Heart left ventricle (tissue), 16 donors: ENCODE results near the gene FUBP3. TPM values are rescaled to one million over a fixed set of nuclear protein-coding genes. Genes with fewer than 3 reads are reported as not detected.

Experiments
- ATAC-seq, 4 donors: fragments of 200-7000 bp; cut with Tn5 transposase; one replicate each; pipeline ENCODE4 v1.9.1; 2020 to 2022; ENCODE audit warnings: moderate library complexity in 4 of 4, mild to moderate bottlenecking in 3 of 4, moderate number of reproducible peaks in 1 of 4
- DNase-seq, 5 donors: peaks; one replicate each; pipeline ENCODE4 v3.0.0-alpha.2; 2020
- H3K27ac ChIP-seq, 12 donors: fragments of 200-600 bp; sonication (generic) in 4 of 12; one replicate each; pipeline versions ENCODE4 v1.5.0 to v1.8.0; 2016 to 2022; ENCODE audit warnings: mild to moderate bottlenecking in 2 of 12
- H3K27me3 ChIP-seq, 9 donors: fragments of 200-600 bp; sonication (generic) in 2 of 9; one replicate each; pipeline versions ENCODE4 v1.5.1 to v1.8.0; 2016 to 2022; ENCODE audit warnings: mild to moderate bottlenecking in 3 of 9
- H3K36me3 ChIP-seq, 9 donors: fragments of 200-600 bp; sonication (generic) in 2 of 9; one replicate each; pipeline versions ENCODE4 v1.5.0 to v1.8.0; 2018 to 2022; ENCODE audit warnings: mild to moderate bottlenecking in 2 of 9
- H3K4me1 ChIP-seq, 12 donors: fragments of 200-600 bp; sonication (generic) in 4 of 12; one replicate each; pipeline versions ENCODE4 v1.5.0 to v1.8.0; 2016 to 2022; ENCODE audit warnings: mild to moderate bottlenecking in 3 of 12
- H3K4me3 ChIP-seq, 12 donors: fragments of 200-600 bp; sonication (generic) in 4 of 12; one replicate each; pipeline versions ENCODE4 v1.5.0 to v1.8.0; 2017 to 2022; ENCODE audit warnings: mild to moderate bottlenecking in 9 of 12, moderate library complexity in 4 of 12
- H3K9me3 ChIP-seq, 12 donors: fragments of 200-600 bp; sonication (generic) in 4 of 12; one replicate each; pipeline versions ENCODE4 v1.5.0 to v1.8.0; 2016 to 2022; ENCODE audit warnings: mild to moderate bottlenecking in 1 of 12
- POLR2A ChIP-seq, 2 donors: fragments of 450-650 bp; IDR thresholded peaks; one replicate each; pipeline ENCODE4 v1.6.1; 2017; ENCODE audit warnings: antibody characterized with exemption in 2 of 2, mild to moderate bottlenecking in 2 of 2, moderate library complexity in 2 of 2
- WGBS, 4 donors: extraction: QIAGEN DNeasy Blood & Tissue Kit in 2 of 4; methylation state at CpG; one replicate each; pipeline versions ENCODE4 v1.1.5 to v1.1.7; 2013 to 2018; 5-methylcytosine and 5-hydroxymethylcytosine counted together
- intact Hi-C, 10 donors: fragments of 100-400 bp; cut with DNase I; formaldehyde crosslinking; loops; one replicate each; pipeline versions ENCODE4 v1.11.1 to v1.14.2; 2022
- polyA plus RNA-seq, 2 donors: library from polyadenylated mRNA; stranded (reverse); fragments of 200-250 nt; gene quantifications; one replicate each; pipeline ENCODE4 v1.2.3, GENCODE V29; 2013
- total RNA-seq, 9 donors: library from RNA; depleted of rRNA in 2 of 9; stranded (reverse); fragments of >200 nt in 2 of 9; fragmentation: NEBNext Ultra II Directional in 3 of 9; extraction: Animal tissue kit (Norgen Biotek cat#: 25700) in 3 of 9; gene quantifications; one replicate each; pipeline versions ENCODE4 v1.1.0 to v1.2.4, GENCODE V29; 2016 to 2023
- TF ChIP-seq, protein P1 (sequence below), 12 donors: fragments of 200-600 bp; sonication (generic) in 4 of 12; IDR thresholded peaks; one replicate each; pipeline versions ENCODE4 v1.5.0 to v1.8.0; 2018 to 2022; ENCODE audit warnings: antibody characterized with exemption in 12 of 12, mild to moderate bottlenecking in 5 of 12
- donor health status: ischemic (EF 13 %, LVEDD 7.1; RV severe dilation, severe dysfunction).
- donor health status: healthy with polysubstance abuse.
- donor health status: DM: no; HTN: yes; CAD: no.
- donor health status: DM: no; HTN: no; CAD: no.
- donor health status: ischemic (EF 25% LVEDD 6.9; RV normal size, moderate dysfunction).
- donor health status: ischemic (EF 25% LVEDD 5.7; RV mildly dilated, moderate dysfunction).
- donor health status: healthy.
- donor health status: DM: yes; HTN: yes; CAD: no.
- donor health status: ischemic (EF 35%, LVEDD 5.7; RV mildly dilated, moderate dysfunction).
- donor health status: nonischemic (EF 11% LVEDD 7.7; RV severe dilation, severe dysfunction).
- donor health status: DM: yes; HTN: yes; CAD: no.
- donor health status: PGD.
- donor health status: ischemic (EF 29% LVEDD 5.4; RV normal size, mild dysfunction).
- donor health status: nonischemic (EF 23%, LVEDD 6.1; RV moderate dilation, normal function).

The FUBP3 gene
- total and polyA plus RNA-seq, 11 donors = 14.4 to 39.5 (median 24.8) TPM

DNA sequence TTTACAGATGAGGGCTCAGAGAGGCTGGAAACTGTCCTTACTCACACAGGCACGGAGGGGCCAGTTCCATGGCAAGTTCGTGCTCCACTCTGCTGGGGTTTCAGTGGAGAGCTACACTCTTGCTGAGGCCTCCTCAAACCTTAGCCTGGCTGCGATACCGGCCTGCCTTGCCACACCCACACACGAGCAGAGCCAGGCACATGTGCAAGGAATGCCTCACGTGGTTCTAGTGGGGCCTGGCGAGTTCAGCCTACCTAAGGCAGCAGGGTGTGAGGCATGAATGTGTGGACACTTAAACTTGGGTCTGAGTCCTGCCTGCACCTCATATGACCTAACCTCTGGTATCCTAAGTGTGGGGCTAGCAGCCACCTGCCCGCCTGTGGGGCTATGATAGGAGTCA lies 63.5 kb downstream of the FUBP3 start:
- Histone ChIP-seq H3K4me1 (no peaks in the 10 kb centered on the region), H3K9me3 (peaks cover 0 to 12% (median 0%) of the 10 kb centered on the region in 12 donors), H3K27ac (no peak overlapping the region), H3K27me3 (no peaks in the 10 kb centered on the region), H3K4me3 (no peak overlapping the region), H3K36me3 (peaks cover 0 to 10% (median 9%) of the 10 kb centered on the region in 9 donors)
- intact Hi-C loops = no loop called here
- no peak for DNase-seq
- 79 to 90% (median 83%) methylated on average over 1 to 8 of the region's 8 CpGs for WGBS, 4 donors
- TF ChIP-seq POLR2A (IDR thresholded peaks at IDR 0.05) = no peak
- TF ChIP-seq, protein P1, sequence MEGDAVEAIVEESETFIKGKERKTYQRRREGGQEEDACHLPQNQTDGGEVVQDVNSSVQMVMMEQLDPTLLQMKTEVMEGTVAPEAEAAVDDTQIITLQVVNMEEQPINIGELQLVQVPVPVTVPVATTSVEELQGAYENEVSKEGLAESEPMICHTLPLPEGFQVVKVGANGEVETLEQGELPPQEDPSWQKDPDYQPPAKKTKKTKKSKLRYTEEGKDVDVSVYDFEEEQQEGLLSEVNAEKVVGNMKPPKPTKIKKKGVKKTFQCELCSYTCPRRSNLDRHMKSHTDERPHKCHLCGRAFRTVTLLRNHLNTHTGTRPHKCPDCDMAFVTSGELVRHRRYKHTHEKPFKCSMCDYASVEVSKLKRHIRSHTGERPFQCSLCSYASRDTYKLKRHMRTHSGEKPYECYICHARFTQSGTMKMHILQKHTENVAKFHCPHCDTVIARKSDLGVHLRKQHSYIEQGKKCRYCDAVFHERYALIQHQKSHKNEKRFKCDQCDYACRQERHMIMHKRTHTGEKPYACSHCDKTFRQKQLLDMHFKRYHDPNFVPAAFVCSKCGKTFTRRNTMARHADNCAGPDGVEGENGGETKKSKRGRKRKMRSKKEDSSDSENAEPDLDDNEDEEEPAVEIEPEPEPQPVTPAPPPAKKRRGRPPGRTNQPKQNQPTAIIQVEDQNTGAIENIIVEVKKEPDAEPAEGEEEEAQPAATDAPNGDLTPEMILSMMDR (IDR thresholded peaks at IDR 0.05) = no peak
- no peak for ATAC-seq

DNA sequence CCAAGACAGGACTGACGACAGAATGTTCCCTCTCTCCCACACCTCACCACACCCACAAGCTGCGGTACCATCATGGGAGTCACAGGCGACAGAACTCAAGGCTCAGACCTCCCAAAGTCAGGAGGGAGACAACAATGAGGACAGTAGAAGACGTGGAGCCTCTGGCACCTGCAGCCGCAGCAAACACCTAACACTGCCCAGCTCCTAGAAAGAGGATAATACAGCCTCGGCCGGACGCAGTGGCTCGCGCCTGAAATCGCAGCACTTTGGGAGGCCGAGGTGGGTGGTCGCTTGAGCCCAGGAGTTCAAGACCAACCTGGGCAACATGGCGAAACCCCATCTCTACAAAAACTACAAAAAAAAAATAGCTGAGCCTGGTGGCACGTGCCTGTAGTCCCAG lies 71.8 kb downstream of the FUBP3 start:
- H3K27me3 ChIP-seq = peaks cover 0 to 47% (median 6%) of the 10 kb centered on the region in 9 donors
- 79 to 86% (median 83%) methylated on average over 15 of the region's 15 CpGs for WGBS, 4 donors

DNA sequence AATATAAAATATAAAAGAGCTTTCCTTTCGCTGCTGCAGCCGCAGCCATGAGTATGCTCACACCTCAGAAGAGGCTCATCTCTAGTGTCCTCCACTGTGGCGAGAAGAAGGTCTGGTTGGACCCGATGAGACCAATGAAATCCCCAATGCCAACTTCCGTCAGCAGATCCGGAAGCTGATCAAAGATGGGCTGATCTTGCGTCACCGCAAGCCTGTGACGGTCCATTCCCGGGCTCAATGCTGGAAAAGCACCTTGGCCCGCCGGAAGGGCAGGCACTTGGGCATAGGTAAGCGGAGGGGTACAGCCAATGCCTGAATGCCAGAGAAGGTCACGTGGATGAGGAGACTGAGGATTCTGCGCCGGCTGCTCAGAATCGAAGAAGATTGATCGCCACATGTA lies 72.4 kb downstream of the FUBP3 start:
- intact Hi-C loops = no loop called here
- 93 to 95% (median 94%) methylated on average over 18 of the region's 18 CpGs for WGBS, 4 donors
- Histone ChIP-seq H3K27ac (no peak overlapping the region), H3K9me3 (no peaks in the 10 kb centered on the region), H3K4me3 (no peak overlapping the region), H3K36me3 (no peaks in the 10 kb centered on the region), H3K27me3 (peaks cover 0 to 53% (median 10%) of the 10 kb centered on the region in 9 donors), H3K4me1 (no peaks in the 10 kb centered on the region)
- ATAC-seq = no peak
- no peak for TF ChIP-seq POLR2A (IDR thresholded peaks at IDR 0.05)
- TF ChIP-seq, protein P1 (IDR thresholded peaks at IDR 0.05) = no peak
- no peak for DNase-seq

More for the DNA sequence above, 71.8 kb downstream of the FUBP3 start:
- H3K36me3 ChIP-seq = no peaks in the 10 kb centered on the region
- intact Hi-C loops = no loop called here
- H3K4me1 ChIP-seq = no peaks in the 10 kb centered on the region
- ATAC-seq (no peak), DNase-seq (no peak)
- H3K27ac ChIP-seq = no peak overlapping the region
- H3K4me3 ChIP-seq = no peak overlapping the region
- H3K9me3 ChIP-seq = peaks cover 0 to 2% (median 0%) of the 10 kb centered on the region in 12 donors
- no peak for TF ChIP-seq POLR2A (IDR thresholded peaks at IDR 0.05)
- TF ChIP-seq, protein P1 (IDR thresholded peaks at IDR 0.05) = no peak

DNA sequence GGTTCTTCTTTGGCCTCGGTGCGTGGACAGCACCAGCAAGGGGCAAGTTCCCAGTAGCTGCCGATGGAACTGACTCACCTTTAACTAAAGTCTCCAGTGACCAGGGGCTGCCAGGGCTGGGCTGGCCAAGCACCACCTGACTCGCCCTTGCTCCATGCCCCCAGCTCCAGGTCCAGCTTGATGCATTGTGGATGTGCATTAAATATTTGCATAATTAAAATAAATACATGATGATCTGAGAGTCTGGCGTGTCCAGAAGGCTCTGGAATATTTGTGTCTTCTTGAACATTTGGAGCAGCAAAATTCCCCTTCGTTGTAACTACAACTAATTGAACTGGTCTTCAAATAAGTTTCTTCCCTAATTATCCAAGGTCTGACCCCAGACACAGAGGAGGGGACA lies 75.5 kb downstream of the FUBP3 start:
- H3K27ac ChIP-seq = no peak overlapping the region
- intact Hi-C loops = no loop called here
- ATAC-seq (no peak), DNase-seq (peak in 1 of 5 donors; percentile 0)
- H3K9me3 ChIP-seq = no peaks in the 10 kb centered on the region
- H3K4me1 ChIP-seq = peaks cover 0 to 6% (median under 1%) of the 10 kb centered on the region in 12 donors
- TF ChIP-seq POLR2A (IDR thresholded peaks at IDR 0.05) = no peak
- TF ChIP-seq, protein P1 (IDR thresholded peaks at IDR 0.05) = no peak
- WGBS, 4 donors = 77 to 93% (median 84%) methylated on average over 6 of the region's 6 CpGs
- no peaks in the 10 kb centered on the region for H3K36me3 ChIP-seq
- no peak overlapping the region for H3K4me3 ChIP-seq
- peaks cover 16 to 73% (median 40%) of the 10 kb centered on the region in 9 donors for H3K27me3 ChIP-seq
